Activated T-cell treated with anti-CD3 and anti-CD28 coated beads, Interleukin-2, amount 50 U/mL, for 4 hours (primary cell): ENCODE results near the gene SNX17. TPM values are rescaled to one million over a fixed set of nuclear protein-coding genes. Genes with fewer than 3 reads are reported as not detected.

Source experiments
- ATAC-seq, 2 donors: fragments of 200-7000 bp; cut with Tn5 transposase; one replicate each; pipeline ENCODE4 v1.10.0; 2021
- DNase-seq: peaks from one replicate; pipeline ENCODE4 v3.0.0-alpha.2; 2020
- H3K27me3 Mint-ChIP-seq: one replicate; pipeline ENCODE4 v1.8.0; 2021; ENCODE audit warnings: low read depth, mixed read lengths
- H3K36me3 Mint-ChIP-seq: one replicate; pipeline ENCODE4 v1.8.0; 2022; ENCODE audit warnings: mixed read lengths; ENCODE audit not compliant: insufficient read depth
- H3K4me1 Mint-ChIP-seq: one replicate; pipeline ENCODE4 v1.8.0; 2021; ENCODE audit warnings: low read depth, mixed read lengths
- H3K4me3 Mint-ChIP-seq: one replicate; pipeline ENCODE4 v1.8.0; 2021; ENCODE audit warnings: mild to moderate bottlenecking, moderate library complexity, mixed read lengths
- H3K9me3 Mint-ChIP-seq: one replicate; pipeline ENCODE4 v1.8.0; 2021; ENCODE audit warnings: mixed read lengths
- total RNA-seq, 3 donors: library from RNA; stranded (reverse); gene quantifications; one replicate each; pipeline ENCODE4 v1.2.1, GENCODE V29; 2021

Gene SNX17
- total RNA-seq, 3 donors from 2014 or later: 117 to 125 (median 123) TPM

DNA sequence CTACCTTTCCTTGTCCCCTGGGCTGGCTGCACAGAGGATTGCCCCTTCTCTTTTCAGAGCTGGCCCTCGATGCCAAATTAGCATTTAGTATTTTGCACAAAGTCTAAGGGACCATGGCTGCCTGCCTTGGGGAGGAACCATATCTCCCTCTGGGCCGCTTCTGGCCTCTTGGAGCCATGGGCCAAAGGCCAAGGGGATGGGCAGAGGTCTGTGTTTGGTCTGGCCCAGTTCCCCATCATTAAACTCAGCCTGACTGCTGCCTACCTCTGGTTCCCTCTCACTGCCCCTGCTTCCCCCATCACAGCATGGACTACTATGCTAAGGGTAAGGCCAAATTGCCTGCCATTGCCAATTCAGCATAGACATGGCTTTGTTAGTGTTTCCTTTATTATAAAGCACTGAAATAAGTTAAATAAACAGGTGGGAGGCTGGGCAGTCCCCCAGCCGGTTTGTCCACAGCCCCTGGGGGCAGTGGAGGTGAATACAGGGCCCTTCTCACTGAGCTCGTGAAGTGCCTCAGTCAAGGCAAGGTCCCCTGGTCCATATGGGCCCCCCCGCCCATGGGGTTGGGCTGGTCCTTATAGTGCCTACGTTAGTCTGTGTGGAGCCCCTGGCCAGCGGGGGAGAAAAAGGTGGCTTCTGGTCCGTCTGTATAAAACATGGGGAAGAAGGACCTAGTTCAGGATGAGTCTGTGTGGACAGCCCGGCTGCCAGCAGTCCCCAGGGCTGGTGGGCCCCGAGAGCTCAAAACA lies 6.6 kb downstream of the SNX17 start:
- Mint-ChIP-seq H3K4me3 (no peak overlapping the region), H3K27me3 (no peaks in the 10 kb centered on the region), H3K36me3 (peaks cover 54% of the 10 kb centered on the region), H3K4me1 (peaks cover 33% of the 10 kb centered on the region), H3K9me3 (no peaks in the 10 kb centered on the region)
- ATAC-seq (no peak), DNase-seq (no peak)

DNA sequence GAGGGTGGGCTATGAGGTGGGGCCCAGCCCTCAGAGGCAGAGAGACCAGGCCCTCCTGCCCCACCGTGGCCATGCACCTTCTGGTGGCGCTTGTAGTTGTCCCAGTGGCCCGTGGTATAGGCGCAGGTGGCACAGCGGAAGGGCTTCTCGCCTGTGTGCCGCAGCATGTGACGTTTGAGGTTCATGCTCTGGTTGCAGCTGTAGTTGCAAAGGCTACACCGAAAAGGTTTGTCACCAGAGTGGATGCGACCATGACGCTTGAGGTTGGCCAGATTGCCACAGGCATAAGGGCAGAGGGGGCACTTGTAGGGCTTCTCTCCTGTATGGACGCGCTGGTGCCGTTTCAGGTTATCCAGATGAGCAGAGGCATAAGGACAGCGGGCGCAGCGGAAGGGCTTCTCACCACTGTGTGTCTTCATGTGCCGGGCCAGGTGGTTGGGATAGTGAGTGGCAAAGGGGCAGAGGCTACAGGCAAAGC lies 7.2 kb downstream of the SNX17 start:
- Mint-ChIP-seq H3K9me3 (no peaks in the 10 kb centered on the region), H3K4me3 (no peak overlapping the region), H3K36me3 (peaks cover 53% of the 10 kb centered on the region), H3K4me1 (peaks cover 27% of the 10 kb centered on the region), H3K27me3 (no peaks in the 10 kb centered on the region)
- no peak for DNase-seq
- no peak for ATAC-seq

DNA sequence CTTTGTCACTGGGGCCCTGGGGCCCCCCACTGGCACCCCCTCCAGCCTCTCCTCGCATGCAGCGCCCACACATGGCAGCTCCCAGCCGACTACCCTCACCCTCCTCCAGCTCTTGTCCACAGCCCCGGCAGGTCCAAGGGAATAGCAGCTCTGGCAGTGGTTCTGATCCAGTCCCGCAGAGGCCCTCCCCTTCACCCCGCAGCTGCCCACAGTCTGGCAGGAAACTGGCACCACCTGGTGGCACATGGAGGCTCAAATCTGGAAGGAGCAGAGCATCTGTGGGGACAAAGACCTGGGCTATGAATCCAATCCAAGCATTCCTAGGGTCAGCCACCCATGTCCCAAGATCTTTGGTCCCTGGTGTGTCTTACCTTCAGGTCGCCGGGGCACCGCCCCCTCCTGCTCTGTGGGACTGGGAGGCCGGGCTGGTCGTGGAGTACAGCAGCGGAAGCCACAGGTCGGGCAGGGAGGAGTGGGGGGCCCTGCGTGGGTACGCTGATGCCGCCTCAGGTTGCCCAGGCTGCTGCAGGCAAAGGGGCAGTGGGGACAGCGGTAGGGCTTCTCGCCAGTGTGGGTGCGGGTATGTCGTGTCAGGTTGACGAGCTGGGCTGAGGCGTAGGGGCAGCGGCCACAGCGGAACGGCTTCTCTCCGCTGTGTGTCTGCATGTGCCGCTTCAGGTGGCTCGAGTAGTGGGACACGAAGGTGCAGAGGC lies 7.8 kb downstream of the SNX17 start:
- Mint-ChIP-seq H3K4me1 (peaks cover 24% of the 10 kb centered on the region), H3K9me3 (no peaks in the 10 kb centered on the region), H3K4me3 (no peak overlapping the region), H3K27me3 (no peaks in the 10 kb centered on the region), H3K36me3 (peaks cover 48% of the 10 kb centered on the region)
- ATAC-seq: no peak
- DNase-seq: no peak

DNA sequence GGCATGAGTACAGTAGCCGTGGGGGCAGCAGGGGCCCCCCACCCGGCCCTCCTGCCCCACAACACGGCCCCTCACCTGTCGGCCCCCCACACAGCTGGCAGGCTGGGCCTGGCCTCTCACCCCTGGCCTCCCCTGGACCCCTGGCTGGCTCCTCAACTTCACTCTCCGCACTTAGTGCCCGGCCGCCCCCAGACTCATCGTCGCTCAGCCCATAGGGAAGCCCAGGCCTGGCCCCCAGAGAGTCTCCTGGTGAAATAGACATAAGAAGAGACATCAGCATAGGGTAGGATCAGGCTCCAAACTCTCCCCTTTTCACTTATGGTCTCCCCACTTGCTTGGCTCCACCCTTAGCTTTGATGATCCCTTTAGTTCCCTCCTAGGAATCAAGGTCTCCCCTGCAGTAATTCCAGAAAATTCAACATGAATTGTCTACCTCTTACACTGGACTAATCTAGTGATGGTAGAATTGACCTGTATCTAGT lies 8.4 kb downstream of the SNX17 start:
- Mint-ChIP-seq H3K4me3 (peak overlapping the region; percentile 88), H3K9me3 (no peaks in the 10 kb centered on the region), H3K4me1 (peaks cover 20% of the 10 kb centered on the region), H3K27me3 (no peaks in the 10 kb centered on the region), H3K36me3 (peaks cover 48% of the 10 kb centered on the region)
- DNase-seq (no peak), ATAC-seq (no peak)

DNA sequence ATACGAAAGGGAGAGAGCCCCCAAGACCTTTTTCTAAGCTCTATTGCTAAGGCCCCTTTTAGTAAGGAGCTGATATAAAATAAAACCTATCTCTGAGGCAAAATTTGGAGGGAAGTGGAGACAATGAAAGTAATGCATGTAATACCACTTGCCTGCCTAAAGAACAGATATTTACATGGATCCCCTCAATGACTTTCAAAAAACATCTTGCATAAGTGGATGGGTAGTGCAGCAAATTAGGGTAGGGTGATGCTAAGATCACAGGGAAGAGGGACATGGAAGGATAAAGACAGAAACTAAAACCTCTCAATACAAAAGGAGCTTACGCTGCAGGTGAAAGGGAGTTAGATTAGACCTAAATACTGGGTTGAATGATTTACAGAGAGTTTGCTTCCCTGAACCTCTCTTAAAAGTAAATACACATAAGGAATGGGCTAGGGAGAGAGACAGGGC lies 9.0 kb downstream of the SNX17 start:
- ATAC-seq (no peak), DNase-seq (no peak)
- H3K9me3 Mint-ChIP-seq: no peaks in the 10 kb centered on the region
- no peaks in the 10 kb centered on the region for H3K27me3 Mint-ChIP-seq
- H3K36me3 Mint-ChIP-seq: peaks cover 53% of the 10 kb centered on the region
- H3K4me3 Mint-ChIP-seq: peak overlapping the region; percentile 88
- H3K4me1 Mint-ChIP-seq: peaks cover 20% of the 10 kb centered on the region

DNA sequence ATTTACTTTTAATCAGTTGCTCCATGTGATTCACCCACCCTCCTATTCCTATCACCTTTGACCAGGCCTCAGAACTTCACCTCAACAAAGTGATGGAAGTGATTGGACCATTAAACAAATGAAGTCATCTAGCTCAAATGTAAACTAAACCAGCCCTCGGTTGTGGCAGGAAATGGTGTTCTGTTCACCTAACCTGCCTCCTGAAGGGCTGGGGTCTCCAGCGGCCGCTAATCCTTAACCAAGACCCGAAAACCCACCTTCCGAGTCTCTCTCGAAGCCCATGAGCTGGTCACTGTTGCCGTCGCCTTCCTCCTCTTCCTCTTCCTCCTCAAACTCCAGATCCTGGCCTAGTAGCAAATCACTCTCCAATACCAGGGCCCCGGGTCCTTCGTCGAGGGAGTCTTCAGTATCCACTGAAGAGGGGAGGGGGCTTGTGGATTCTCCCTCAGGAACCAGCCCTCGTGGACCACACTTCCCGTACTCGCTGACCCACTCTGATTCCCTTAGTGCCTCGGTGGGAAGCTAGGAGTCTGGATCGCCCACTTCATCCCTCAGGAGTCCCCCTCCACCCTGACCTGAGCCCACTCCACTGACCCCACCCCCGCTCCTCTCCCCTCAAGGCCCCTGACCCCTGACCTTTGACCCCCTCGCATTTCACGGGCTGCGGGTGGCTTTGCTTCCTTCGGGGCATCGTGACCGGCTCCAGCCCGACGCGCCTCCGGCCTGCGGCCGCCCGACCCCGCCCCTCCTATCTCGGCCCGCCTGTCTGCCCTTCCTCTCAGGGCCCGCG lies 9.6 kb downstream of the SNX17 start:
- H3K4me1 Mint-ChIP-seq: peaks cover 18% of the 10 kb centered on the region
- ATAC-seq (peak; percentile 47 to 54), DNase-seq (peak; percentile 35)
- H3K4me3 Mint-ChIP-seq: peak overlapping the region; percentile 88
- H3K9me3 Mint-ChIP-seq: no peaks in the 10 kb centered on the region
- no peaks in the 10 kb centered on the region for H3K27me3 Mint-ChIP-seq
- peaks cover 51% of the 10 kb centered on the region for H3K36me3 Mint-ChIP-seq

DNA sequence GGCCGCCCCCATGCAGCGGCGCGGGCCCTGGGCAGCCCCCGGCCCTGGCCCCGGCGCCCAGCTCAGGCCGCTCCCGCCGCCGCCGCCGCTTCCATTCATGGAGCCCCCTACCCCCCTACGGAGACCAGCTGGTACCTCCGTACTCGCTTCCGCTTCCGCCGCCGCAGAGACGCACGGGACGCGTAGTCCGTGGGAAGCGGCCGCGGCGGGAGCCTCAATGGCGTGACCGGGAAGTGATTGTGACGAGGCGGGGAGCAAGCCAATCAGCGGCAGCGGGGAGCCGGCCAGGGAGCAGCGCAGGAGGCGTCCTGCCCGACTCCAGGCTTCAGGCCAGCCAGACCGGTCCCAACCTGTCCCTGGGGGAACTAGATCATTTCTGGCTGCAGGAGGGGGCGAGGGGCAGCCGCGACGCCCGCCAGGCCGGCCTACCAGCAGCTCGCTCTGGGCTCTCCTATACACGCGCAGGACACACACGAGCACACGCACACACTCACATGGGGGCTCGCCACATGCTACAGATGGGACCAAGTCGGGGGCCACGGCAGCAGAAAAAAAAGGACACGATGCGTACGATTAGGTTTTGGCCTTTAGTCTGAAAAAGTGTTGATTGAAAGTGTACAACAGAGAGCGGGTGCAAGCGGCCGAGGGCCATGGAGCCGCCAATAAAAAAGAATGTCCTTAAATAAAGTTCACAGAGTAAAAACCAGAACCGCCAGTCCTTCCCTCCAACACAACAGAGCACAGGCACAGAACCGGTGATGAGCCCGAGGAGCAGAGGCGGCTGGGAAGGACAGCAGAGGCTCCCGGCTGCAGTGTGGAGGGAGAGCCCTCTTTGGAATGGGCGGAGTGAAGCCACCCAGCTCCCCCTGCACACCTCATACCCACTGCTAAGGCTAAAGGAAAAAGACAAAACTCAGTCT lies 10.5 kb downstream of the SNX17 start, which contains the start of gene ZNF513:
ZNF513 (minus strand) TSS at position 109 of the 920 bp plus-strand sequence. CDS start 208 bp downstream, outside the sequence.
- peaks cover 50% of the 10 kb centered on the region for H3K36me3 Mint-ChIP-seq

DNA sequence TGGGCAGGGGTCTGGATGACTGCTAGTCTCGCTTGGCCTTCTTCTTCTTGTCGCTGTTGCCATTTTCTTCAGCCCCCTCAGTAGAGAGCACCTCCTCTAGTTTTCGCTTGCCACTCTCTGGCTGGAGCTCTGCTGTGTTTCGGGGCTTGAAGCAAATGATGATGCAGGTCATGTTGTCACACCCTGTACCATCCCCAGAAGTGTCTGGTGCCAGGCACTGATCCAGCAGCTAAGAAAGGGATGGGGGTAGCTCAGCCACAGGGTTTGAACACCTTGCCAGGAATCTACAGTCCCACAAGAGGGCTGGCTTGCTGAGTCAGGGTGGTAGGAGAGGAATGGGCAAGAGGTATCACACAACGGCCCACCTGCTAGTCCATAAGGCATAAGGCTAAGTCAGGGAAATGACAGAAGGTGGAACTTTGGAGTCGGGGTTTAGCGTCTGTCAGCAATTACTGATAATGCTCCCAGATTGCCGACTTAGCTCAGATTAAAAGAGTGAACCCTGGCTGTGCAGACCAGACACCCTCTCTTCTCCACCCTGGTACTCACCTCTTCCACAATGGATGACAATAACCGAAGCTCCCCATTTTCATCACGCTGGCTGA lies 11.3 kb downstream of the SNX17 start:
- no peak for DNase-seq
- Mint-ChIP-seq H3K36me3 (peaks cover 44% of the 10 kb centered on the region), H3K27me3 (no peaks in the 10 kb centered on the region), H3K4me3 (peak overlapping the region; percentile 88), H3K4me1 (peaks cover 18% of the 10 kb centered on the region), H3K9me3 (no peaks in the 10 kb centered on the region)
- no peak for ATAC-seq

More for the DNA sequence above, 10.5 kb downstream of the SNX17 start, which contains the start of gene ZNF513:
- peak within 1 kb of the TSS; percentile 88 for H3K4me3 Mint-ChIP-seq
- peak; percentile 90 to 94 for ATAC-seq
- peak; percentile 85 for DNase-seq
- H3K27me3 Mint-ChIP-seq: no peaks in the 10 kb centered on the region
- H3K9me3 Mint-ChIP-seq: no peaks in the 10 kb centered on the region
- H3K4me1 Mint-ChIP-seq: peaks cover 18% of the 10 kb centered on the region

DNA sequence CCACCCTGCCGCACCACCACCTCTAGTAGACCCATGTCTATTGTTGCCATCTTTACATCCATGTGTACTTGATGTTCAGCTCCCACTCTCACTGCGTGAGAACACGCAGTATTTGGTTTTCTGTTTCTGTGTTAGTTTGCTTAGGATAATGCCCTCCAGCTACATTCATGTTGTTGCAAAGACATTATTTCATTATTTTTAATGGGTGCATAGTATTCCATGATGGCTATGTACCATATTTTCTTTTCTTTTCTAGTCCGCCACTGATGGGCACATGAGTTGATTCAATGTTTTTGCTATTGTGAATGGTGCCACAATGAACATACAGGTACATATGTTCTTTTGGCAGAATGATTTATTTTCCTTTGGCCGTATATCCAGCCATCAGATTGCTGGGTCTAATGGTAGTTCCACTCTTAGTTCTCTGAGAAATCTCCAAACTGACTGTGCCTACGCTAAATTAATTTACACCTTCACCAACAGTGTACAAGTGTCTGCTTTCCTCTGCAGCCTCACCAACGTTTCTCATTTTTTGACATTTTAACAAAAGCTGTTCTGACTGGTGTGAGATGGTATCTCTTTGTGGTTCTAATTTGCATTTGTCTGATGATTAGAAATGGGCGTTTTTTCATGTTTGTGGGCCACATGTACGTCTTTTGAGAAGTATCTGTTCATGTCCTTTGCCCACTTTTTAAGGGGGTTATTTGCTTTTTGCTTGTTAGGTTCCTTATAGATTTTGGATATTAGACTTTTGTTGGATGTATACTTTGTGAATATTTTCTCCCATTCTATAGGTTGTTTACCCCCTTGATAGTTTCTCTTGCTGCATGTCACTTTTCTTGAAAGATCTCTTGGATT lies 20.6 kb downstream of the SNX17 start:
- Mint-ChIP-seq H3K27me3 (no peaks in the 10 kb centered on the region), H3K9me3 (no peaks in the 10 kb centered on the region), H3K36me3 (peaks cover 19% of the 10 kb centered on the region), H3K4me1 (peaks cover 33% of the 10 kb centered on the region), H3K4me3 (peak overlapping the region; percentile 56)
- ATAC-seq: peak; percentile 63 to 76
- DNase-seq: no peak

DNA sequence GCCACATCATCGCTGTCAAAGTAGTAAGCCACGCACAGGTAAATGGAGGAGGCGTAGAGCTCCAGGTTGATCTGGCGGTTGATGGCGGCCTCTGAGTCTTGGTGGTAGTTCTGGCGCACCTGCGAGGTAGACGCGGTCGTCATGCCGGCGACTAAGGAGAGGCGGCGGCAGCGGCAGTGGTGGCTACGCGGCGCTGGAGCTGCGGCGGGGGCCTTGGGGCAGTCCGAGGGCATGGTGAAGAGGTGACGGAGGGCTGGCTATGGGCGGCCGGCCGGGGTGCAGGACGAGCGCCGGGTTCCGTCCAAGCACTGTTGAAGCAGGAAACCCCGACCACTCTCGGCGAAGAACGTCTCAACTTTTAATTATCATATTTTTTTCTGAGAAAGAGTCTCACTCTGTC lies 22.8 kb downstream of the SNX17 start:
- Mint-ChIP-seq H3K36me3 (peaks cover 24% of the 10 kb centered on the region), H3K9me3 (no peaks in the 10 kb centered on the region), H3K4me3 (no peak overlapping the region), H3K27me3 (no peaks in the 10 kb centered on the region), H3K4me1 (peaks cover 42% of the 10 kb centered on the region)
- no peak for DNase-seq
- ATAC-seq: no peak

DNA sequence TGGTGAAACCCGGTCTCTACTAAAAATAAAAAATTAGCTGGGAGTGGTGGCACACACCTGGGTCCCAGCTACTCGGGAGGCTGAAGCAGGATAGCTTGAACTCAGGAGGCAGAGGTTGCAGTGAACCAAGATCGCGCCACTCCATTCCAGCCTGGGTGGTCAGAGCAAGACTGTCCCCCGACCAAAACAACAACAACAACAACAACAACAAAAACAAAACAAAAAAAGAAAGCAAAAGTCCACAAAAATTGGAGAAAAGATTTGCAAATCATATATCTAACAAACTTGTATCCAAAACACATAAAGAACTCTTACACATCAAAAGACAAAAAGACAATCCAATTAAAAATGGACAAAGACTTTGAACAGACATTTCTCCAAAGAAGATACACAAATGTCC lies 28.5 kb downstream of the SNX17 start:
- ATAC-seq (no peak), DNase-seq (no peak)
- Mint-ChIP-seq H3K27me3 (no peaks in the 10 kb centered on the region), H3K4me1 (peaks cover 30% of the 10 kb centered on the region), H3K4me3 (no peak overlapping the region), H3K36me3 (peaks cover 10% of the 10 kb centered on the region), H3K9me3 (no peaks in the 10 kb centered on the region)

DNA sequence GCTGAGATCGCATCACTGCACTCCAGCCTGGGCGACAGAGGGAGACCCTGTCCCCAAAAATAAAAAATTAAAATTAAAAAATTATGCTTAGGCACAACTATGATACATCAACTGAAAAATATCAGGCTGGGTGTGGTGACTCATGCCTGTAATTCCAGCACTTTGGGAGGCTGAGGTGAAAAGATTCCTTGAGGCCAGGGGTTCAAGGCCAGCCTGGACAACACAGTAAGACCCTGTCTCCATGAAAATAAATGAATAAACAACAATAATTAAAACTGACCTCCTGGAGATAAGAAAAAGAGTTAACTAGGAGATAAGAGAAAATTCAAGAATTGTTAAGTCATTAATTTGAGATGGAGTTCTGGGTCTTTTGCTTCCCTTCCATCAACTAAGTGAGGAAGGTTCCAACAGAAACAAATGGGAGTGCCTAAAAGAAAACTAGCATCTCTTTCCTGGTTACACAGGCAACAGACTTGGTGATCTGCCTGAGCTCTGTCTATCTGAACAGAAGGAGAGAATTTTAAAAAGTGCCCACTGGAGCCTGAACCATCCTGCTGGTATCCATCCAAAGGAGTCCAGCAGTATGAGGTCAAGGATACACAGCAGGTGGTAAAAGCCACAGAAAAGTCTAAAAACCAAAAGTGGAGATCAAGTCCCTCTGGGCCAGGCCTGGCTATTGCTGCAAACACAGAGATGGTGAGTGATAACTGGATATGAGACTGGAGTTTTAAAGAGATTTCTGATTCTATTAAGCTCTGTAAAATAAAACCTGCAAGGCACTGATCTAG lies 30.1 kb downstream of the SNX17 start:
- no peak overlapping the region for H3K4me3 Mint-ChIP-seq
- H3K36me3 Mint-ChIP-seq: peaks cover 10% of the 10 kb centered on the region
- H3K9me3 Mint-ChIP-seq: no peaks in the 10 kb centered on the region
- no peak for ATAC-seq
- no peaks in the 10 kb centered on the region for H3K27me3 Mint-ChIP-seq
- no peak for DNase-seq
- peaks cover 30% of the 10 kb centered on the region for H3K4me1 Mint-ChIP-seq
